Spleen (tissue), 11 donors: Measurements from ENCODE around the gene MOV10. TPM values are rescaled to one million over a fixed set of nuclear protein-coding genes. Genes with fewer than 3 reads are reported as not detected.

ENCODE experiments used
- DNase-seq: peaks from one replicate; pipeline ENCODE4 v3.0.0-alpha.2; 2020
- H3K27ac ChIP-seq, 8 donors: fragments of 200-600 bp; sonication (generic) in 7 of 8; 1 replicate in 4 of 8; 2 replicates in 4 of 8; pipeline versions ENCODE4 v1.5.0 to v1.8.0; 2016 to 2021; ENCODE audit warnings: inconsistent platforms in 4 of 8, mild to moderate bottlenecking in 4 of 8, moderate library complexity in 1 of 8
- H3K27me3 ChIP-seq, 7 donors: fragments of 200-600 bp; sonication (generic) in 6 of 7; replicated peaks in 1 of 7; 1 replicate in 4 of 7; 2 replicates in 3 of 7; pipeline versions ENCODE4 v1.5.0 to v1.8.0; 2016 to 2021; ENCODE audit warnings: inconsistent platforms in 3 of 7, mild to moderate bottlenecking in 1 of 7
- H3K36me3 ChIP-seq, 6 donors: fragments of 200-600 bp; sonication (generic) in 5 of 6; 1 replicate in 4 of 6; 2 replicates in 2 of 6; pipeline versions ENCODE4 v1.5.0 to v1.8.0; 2016 to 2021; ENCODE audit warnings: inconsistent platforms in 2 of 6
- H3K4me1 ChIP-seq, 6 donors: fragments of 200-600 bp; sonication (generic) in 5 of 6; 1 replicate in 3 of 6; 2 replicates in 3 of 6; pipeline versions ENCODE4 v1.5.0 to v1.8.0; 2016 to 2021; ENCODE audit warnings: inconsistent platforms in 3 of 6
- H3K4me3 ChIP-seq, 8 donors: fragments of 200-600 bp; sonication (generic) in 7 of 8; 1 replicate in 4 of 8; 2 replicates in 4 of 8; pipeline versions ENCODE4 v1.5.0 to v1.8.0; 2016 to 2021; ENCODE audit warnings: inconsistent platforms in 4 of 8, mild to moderate bottlenecking in 4 of 8, moderate library complexity in 2 of 8
- H3K9me3 ChIP-seq, 8 donors: fragments of 200-600 bp; sonication (generic) in 7 of 8; 1 replicate in 4 of 8; 2 replicates in 4 of 8; pipeline versions ENCODE4 v1.5.0 to v1.8.0; 2016 to 2021; ENCODE audit warnings: inconsistent platforms in 4 of 8
- CTCF ChIP-seq, 11 experiments: fragments of 200-600 bp in 7 of 11; fragments of 450-650 bp in 4 of 11; sonication (generic) in 4 of 11; IDR thresholded peaks in 8 of 11; conservative IDR thresholded peaks in 3 of 11; 1 replicate in 7 of 11; 2 replicates in 4 of 11; pipeline versions ENCODE4 v1.4.0 to v1.8.0; 2016 to 2021; ENCODE audit warnings: antibody characterized with exemption in 11 of 11, inconsistent platforms in 4 of 11, mild to moderate bottlenecking in 1 of 11
- POLR2A ChIP-seq, 3 donors: fragments of 450-650 bp; IDR thresholded peaks; one replicate each; pipeline ENCODE4 v1.5.1; 2017; ENCODE audit warnings: antibody characterized with exemption in 3 of 3, mild to moderate bottlenecking in 1 of 3
- POLR2AphosphoS5 ChIP-seq, 3 donors: sonication (generic); formaldehyde crosslinking; IDR thresholded peaks; one replicate each; pipeline ENCODE4 v1.5.1; 2017; ENCODE audit warnings: antibody characterized with exemption in 3 of 3
- WGBS, 5 donors: extraction: QIAGEN DNeasy Blood & Tissue Kit in 3 of 5; methylation state at CpG; one replicate each; pipeline versions ENCODE4 v1.1.5 to v1.1.7; 2013 to 2018; 5-methylcytosine and 5-hydroxymethylcytosine counted together
- intact Hi-C: fragments of 100-400 bp; cut with DNase I; formaldehyde crosslinking; loops from one replicate; pipeline ENCODE4 v1.15.0; 2023; ENCODE audit warnings: low total_unique reads
- polyA plus RNA-seq, 3 donors: library from polyadenylated mRNA; stranded (reverse); fragments of 200-250 nt; gene quantifications; one replicate each; pipeline ENCODE4 v1.2.1, GENCODE V29; 2013
- total RNA-seq, 7 donors: library from RNA; depleted of rRNA in 3 of 7; stranded (reverse); fragments of >200 nt in 3 of 7; fragmentation: NEBNext Ultra II Directional in 4 of 7; extraction: Animal tissue kit (Norgen Biotek cat#: 25700) in 4 of 7; gene quantifications; one replicate each; pipeline versions ENCODE4 v1.1.0 to v1.2.1, GENCODE V29; 2016 to 2021
- donor health status: healthy with polysubstance abuse.
- donor health status: DM: no; HTN: no; CAD: no; lungs with moderate emphysema.
- donor health status: DM: no; HTN: no; CAD: no.
- donor health status: Bipolar disorder and iron deficiency.
- donor health status: healthy.
- donor health status: DM: no; HTN: no; CAD: no.
- donor health status: DM: yes; HTN: yes; CAD: no.

MOV10 gene
- total and polyA plus RNA-seq, 10 donors = 23.5 to 92.3 (median 59.0) TPM

DNA sequence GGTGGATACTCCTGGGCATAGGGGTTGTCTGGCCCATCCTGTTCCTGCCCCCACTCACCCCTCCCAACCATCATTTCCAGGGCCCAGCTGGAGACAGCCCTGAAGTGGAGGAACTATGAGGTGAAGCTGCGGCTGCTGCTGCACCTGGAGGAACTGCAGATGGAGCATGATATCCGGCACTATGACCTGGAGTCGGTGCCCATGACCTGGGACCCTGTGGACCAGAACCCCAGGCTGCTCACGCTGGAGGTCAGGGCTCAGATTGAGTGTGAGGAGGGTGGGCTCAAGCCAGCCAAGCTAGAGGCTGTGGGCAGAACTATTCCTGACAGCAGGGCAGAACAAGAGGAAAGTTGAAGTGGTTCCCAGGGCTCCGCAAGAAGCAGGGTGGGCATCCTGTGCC is 18.2 kb downstream of the MOV10 start:
- intact Hi-C loops = no loop called here
- WGBS, 5 donors = 89 to 100% (median 94%) methylated on average over 5 of the region's 5 CpGs
- Histone ChIP-seq H3K36me3 (peaks cover 0 to 99% (median 67%) of the 10 kb centered on the region in 6 donors), H3K27ac (no peak overlapping the region), H3K27me3 (no peaks in the 10 kb centered on the region), H3K9me3 (no peaks in the 10 kb centered on the region), H3K4me3 (no peak overlapping the region), H3K4me1 (peaks cover 0 to 11% (median 5%) of the 10 kb centered on the region in 6 donors)
- peak; percentile 44 for DNase-seq
- peak in 1 of 3 donors; percentile 16 for TF ChIP-seq POLR2AphosphoS5 (IDR thresholded peaks at IDR 0.05)
- no peak for TF ChIP-seq POLR2A (IDR thresholded peaks at IDR 0.05)

DNA sequence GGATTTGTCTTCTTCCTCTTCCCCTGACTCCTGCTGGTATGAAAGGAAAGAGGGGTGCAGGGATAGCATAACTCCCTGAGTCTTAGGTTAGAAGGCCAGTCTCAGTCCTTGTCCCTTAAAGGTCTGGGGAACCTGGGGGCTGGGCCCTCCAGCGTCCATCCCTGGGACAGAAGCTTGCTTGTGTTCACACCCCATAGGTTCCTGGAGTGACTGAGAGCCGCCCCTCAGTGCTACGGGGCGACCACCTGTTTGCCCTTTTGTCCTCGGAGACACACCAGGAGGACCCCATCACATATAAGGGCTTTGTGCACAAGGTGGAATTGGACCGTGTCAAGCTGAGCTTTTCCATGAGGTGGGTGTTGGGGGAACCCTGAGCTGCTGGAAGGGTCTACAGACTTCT is 19.4 kb downstream of the MOV10 start:
- Histone ChIP-seq H3K27me3 (no peaks in the 10 kb centered on the region), H3K4me1 (peaks cover 3 to 13% (median 10%) of the 10 kb centered on the region in 6 donors), H3K36me3 (peaks cover 0 to 100% (median 71%) of the 10 kb centered on the region in 6 donors), H3K4me3 (no peak overlapping the region), H3K27ac (no peak overlapping the region), H3K9me3 (no peaks in the 10 kb centered on the region)
- TF ChIP-seq POLR2A (IDR thresholded peaks at IDR 0.05) (no peak), POLR2AphosphoS5 (IDR thresholded peaks at IDR 0.05) (no peak), CTCF (IDR thresholded peaks at IDR 0.05 in 8 of 11, conservative IDR thresholded peaks at IDR 0.05 in 3 of 11) (no peak)
- DNase-seq = peak; percentile 60
- intact Hi-C loops = no loop called here
- WGBS, 5 donors = 88 to 96% (median 94%) methylated on average over 6 of the region's 6 CpGs

- Histone ChIP-seq H3K36me3 (peaks cover 0 to 100% (median 69%) of the 10 kb centered on the region in 6 donors), H3K4me3 (no peak overlapping the region), H3K9me3 (no peaks in the 10 kb centered on the region), H3K27me3 (no peaks in the 10 kb centered on the region), H3K27ac (no peak overlapping the region), H3K4me1 (peaks cover 7 to 20% (median 16%) of the 10 kb centered on the region in 6 donors)
- 88 to 92% (median 89%) methylated on average over 11 to 15 of the region's 15 CpGs for WGBS, 5 donors
- peak; percentile 58 for DNase-seq
- intact Hi-C loops = no loop called here
- TF ChIP-seq CTCF (IDR thresholded peaks at IDR 0.05 in 8 of 11, conservative IDR thresholded peaks at IDR 0.05 in 3 of 11) = no peak
- TF ChIP-seq POLR2AphosphoS5 (IDR thresholded peaks at IDR 0.05) = no peak
- TF ChIP-seq POLR2A (IDR thresholded peaks at IDR 0.05) = no peak
Measured at GRCh38 chr1:112694363-112694929, 20.0 kb downstream of the MOV10 start.

- Histone ChIP-seq H3K9me3 (no peaks in the 10 kb centered on the region), H3K36me3 (peaks cover 0 to 100% (median 61%) of the 10 kb centered on the region in 6 donors), H3K4me3 (no peak overlapping the region), H3K27me3 (no peaks in the 10 kb centered on the region), H3K27ac (no peak overlapping the region), H3K4me1 (peaks cover 15 to 28% (median 24%) of the 10 kb centered on the region in 6 donors)
- DNase-seq = peak; percentile 70
- intact Hi-C loops = no loop called here
- 94 to 98% (median 95%) methylated on average over 7 to 9 of the region's 9 CpGs for WGBS, 5 donors
- TF ChIP-seq CTCF (IDR thresholded peaks at IDR 0.05 in 8 of 11, conservative IDR thresholded peaks at IDR 0.05 in 3 of 11) (no peak), POLR2AphosphoS5 (IDR thresholded peaks at IDR 0.05) (no peak), POLR2A (IDR thresholded peaks at IDR 0.05) (no peak)
Measured at GRCh38 chr1:112695276-112695675, 20.8 kb downstream of the MOV10 start.
